Measurements from ENCODE around the gene FLOT1.

The FLOT1 gene, protein sequence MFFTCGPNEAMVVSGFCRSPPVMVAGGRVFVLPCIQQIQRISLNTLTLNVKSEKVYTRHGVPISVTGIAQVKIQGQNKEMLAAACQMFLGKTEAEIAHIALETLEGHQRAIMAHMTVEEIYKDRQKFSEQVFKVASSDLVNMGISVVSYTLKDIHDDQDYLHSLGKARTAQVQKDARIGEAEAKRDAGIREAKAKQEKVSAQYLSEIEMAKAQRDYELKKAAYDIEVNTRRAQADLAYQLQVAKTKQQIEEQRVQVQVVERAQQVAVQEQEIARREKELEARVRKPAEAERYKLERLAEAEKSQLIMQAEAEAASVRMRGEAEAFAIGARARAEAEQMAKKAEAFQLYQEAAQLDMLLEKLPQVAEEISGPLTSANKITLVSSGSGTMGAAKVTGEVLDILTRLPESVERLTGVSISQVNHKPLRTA

DNA sequence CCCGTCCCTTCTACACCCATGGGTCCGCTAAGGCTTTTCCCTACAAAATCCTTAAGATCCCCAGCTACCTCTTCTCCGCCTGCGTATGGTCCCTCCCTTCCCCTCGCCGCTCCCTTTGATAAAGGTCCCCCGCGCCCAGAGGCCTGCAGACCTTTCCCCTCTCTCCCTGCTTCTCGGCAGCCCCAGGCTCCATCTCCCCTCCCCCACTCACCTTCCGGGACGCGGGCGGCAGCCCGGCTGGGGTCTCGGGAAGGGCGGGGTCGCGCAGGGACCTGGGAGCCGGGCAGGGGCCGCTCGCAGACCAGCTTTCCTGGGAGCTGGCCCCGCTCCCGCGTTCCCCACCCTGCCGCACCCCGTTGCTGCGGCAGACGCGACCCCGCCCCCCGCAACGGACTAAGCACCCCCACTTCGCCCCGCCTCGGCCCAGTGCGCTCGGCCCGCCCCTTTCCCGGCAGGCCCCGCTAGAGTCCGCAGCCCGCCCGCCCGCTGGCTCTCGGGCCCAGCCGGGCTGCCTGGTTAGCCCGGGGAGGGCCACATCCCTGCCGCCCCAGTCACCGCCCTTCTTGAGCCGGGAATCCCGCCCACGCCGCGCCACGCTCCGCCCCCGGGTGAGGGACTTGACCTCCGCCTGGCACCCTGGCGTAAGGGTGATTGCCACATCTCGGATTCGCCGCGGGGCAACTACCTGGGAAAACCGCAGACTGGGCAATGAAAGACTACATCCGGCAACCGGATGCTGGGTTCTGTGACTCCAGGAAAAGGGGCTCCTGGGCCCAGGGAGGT is at the start of gene FLOT1:
Gene FLOT1, minus strand, starts transcription at position 372 of the 783 bp plus-strand sequence. CDS start 498 bp downstream, outside the sequence.
- Histone ChIP-seq H3K4me3 (ENCODE audit: low read depth, low read length) (peak within 1 kb of the TSS; percentile 94), H3K9me3 (ENCODE audit: control insufficient read depth, insufficient read depth, low read length) (no peaks in the 10 kb centered on the region), H3K36me3 (ENCODE audit: control insufficient read depth, insufficient read depth, low read length) (peaks cover 15% of the 10 kb centered on the region), H3K4me1 (ENCODE audit: control insufficient read depth, insufficient read depth, low read length) (no peaks in the 10 kb centered on the region), H3K27me3 (ENCODE audit: control insufficient read depth, insufficient read depth, low read length) (peaks cover 8% of the 10 kb centered on the region), H3K9ac (ENCODE audit: low read depth, low read length) (peak within 1 kb of the TSS; percentile 83)

DNA sequence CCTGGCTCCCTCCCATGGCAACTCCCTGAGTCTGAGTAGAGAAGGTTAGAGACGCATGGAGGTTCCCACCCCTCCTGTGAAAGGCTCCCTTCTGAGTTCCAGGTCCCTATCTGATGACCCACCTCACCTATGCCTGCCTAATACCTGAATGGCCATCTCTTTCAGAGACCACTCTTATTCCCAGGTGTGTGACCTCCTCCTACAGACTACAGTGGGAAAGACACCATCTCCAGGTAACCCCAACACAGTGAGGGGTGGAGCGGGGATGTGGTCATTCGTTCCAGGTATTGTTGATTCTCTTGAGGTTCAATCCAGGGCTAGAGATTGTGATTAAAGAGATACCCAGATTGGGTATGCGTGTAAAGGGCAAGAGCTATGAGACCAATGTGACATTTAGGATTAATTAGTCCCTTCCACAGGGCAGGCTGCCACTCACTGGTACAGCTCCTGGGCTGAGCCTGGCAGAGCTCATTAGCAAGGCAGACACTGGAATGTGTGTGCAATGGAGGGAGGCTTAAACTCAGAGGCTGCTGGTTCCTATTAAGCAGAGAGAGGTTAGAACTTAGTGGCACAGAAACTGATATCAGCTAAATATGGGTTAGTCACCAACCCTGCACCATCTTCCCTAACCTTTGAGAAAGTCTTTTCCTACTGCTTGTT is 48.4 kb upstream of the FLOT1 start:
- Histone ChIP-seq H3K27me3 (ENCODE audit: control insufficient read depth, insufficient read depth, low read length) (peaks cover 47% of the 10 kb centered on the region), H3K36me3 (ENCODE audit: control insufficient read depth, insufficient read depth, low read length) (no peaks in the 10 kb centered on the region), H3K9me3 (ENCODE audit: control insufficient read depth, insufficient read depth, low read length) (no peaks in the 10 kb centered on the region), H3K9ac (ENCODE audit: low read depth, low read length) (no peak overlapping the region), H3K4me3 (ENCODE audit: low read depth, low read length) (no peak overlapping the region), H3K4me1 (ENCODE audit: control insufficient read depth, insufficient read depth, low read length) (peaks cover 2% of the 10 kb centered on the region)

DNA sequence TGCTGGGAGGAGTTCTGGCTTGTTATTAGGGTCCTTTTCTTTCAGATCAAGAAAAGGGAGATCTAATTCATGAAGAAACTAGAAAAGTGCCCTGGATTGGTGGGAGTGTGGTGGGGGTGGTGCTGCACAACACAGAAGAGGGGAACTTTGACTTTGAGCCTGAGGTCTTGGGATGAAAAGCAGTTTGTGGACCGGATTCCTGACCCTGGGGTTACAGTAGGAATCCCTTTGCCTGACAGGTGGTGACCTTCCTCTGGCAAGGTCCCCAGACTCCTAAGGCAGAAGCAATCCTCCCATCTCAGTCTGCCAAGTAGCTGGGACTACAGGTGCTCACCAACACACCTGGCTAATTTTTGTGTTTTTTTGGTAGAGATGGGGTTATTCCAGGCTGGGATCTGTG is 47.1 kb upstream of the FLOT1 start:
- peaks cover 47% of the 10 kb centered on the region for H3K27me3 ChIP-seq (ENCODE audit: control insufficient read depth, insufficient read depth, low read length)
- no peaks in the 10 kb centered on the region for H3K9me3 ChIP-seq (ENCODE audit: control insufficient read depth, insufficient read depth, low read length)
- no peak overlapping the region for H3K9ac ChIP-seq (ENCODE audit: low read depth, low read length)
- H3K4me1 ChIP-seq (ENCODE audit: control insufficient read depth, insufficient read depth, low read length): peaks cover 2% of the 10 kb centered on the region
- H3K36me3 ChIP-seq (ENCODE audit: control insufficient read depth, insufficient read depth, low read length): no peaks in the 10 kb centered on the region
- no peak overlapping the region for H3K4me3 ChIP-seq (ENCODE audit: low read depth, low read length)

DNA sequence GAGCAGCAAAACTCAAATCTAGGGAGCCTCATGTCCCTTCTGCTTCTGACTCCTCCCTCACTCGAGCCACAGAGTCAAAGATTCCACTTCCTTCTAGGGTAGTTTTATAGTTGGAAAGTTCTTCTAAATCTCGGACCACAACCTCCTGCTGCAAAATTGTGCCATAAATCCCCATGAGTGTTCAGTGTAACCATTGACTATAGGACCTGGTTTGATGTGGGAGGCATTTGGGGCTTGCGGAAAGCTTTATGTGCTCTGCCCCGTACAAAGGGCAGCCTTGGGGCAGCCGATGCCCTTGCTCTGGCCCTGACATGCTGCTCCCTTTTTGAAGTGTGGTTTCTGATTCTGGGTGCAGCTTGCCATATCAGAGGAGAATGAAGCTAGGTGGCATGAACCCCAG is 45.5 kb upstream of the FLOT1 start:
- Histone ChIP-seq H3K27me3 (ENCODE audit: control insufficient read depth, insufficient read depth, low read length) (peaks cover 47% of the 10 kb centered on the region), H3K4me1 (ENCODE audit: control insufficient read depth, insufficient read depth, low read length) (peaks cover 2% of the 10 kb centered on the region), H3K9ac (ENCODE audit: low read depth, low read length) (no peak overlapping the region), H3K4me3 (ENCODE audit: low read depth, low read length) (no peak overlapping the region), H3K36me3 (ENCODE audit: control insufficient read depth, insufficient read depth, low read length) (no peaks in the 10 kb centered on the region), H3K9me3 (ENCODE audit: control insufficient read depth, insufficient read depth, low read length) (no peaks in the 10 kb centered on the region)

DNA sequence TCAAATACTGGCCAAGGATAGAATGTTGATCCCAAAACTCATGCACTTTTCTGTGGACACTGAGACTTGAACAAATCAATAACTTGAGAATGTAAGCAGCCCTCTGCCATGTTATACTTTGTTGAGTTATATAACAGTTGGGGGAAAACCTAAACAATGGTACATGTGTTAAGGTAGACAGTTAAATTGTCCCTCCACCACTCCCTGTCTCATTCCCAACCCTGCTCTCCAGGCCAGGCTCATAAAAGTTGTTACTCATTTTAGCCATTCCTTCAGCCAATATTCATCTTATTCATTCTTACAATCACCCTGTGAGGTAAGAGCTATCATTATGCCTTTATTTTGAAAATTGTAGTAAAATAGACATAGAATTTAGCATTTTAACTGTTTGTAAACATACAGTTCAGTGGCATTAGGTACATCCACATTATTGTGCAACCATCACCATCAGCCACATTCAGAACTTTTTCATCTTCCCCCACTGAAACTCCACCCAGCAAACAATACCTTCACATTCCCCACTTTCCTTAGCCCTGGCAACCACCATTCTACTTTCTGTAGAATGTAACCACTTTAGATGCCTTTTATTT is 40.0 kb upstream of the FLOT1 start:
- Histone ChIP-seq H3K9me3 (ENCODE audit: control insufficient read depth, insufficient read depth, low read length) (no peaks in the 10 kb centered on the region), H3K9ac (ENCODE audit: low read depth, low read length) (no peak overlapping the region), H3K36me3 (ENCODE audit: control insufficient read depth, insufficient read depth, low read length) (no peaks in the 10 kb centered on the region), H3K4me3 (ENCODE audit: low read depth, low read length) (no peak overlapping the region), H3K27me3 (ENCODE audit: control insufficient read depth, insufficient read depth, low read length) (no peaks in the 10 kb centered on the region), H3K4me1 (ENCODE audit: control insufficient read depth, insufficient read depth, low read length) (no peaks in the 10 kb centered on the region)

DNA sequence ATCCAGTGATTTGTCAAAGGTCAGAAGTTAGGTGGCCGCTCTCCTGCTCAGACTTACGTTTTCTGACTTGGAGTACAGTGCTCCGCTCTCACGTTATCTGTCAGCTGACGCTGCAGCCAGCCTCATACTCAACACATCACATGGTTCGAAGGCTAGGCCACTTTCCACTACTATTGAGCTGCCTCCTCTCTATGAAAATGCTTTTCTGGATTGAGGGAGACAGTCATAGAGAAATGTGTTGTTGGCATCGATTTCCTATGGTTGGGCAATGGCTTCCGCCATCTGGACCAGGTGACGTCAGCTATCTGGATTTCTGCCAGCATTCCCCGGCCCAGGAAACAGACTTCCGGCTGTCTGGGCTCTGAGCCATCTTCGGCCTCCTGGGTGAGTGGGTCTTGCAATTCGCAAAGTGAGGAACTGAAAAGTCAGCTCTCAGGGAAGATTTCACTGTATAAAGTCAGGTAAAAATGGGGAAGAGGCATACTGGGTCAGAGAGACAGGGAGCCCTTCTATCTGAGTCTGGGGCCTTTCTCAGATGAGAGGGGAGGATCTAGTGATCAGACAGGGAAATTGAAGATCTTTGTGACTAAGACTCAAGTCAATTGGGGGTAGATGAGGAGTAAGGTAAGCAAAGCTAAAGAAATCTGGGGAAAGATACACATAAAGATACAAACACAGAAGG is 39.4 kb upstream of the FLOT1 start:
- no peaks in the 10 kb centered on the region for H3K4me1 ChIP-seq (ENCODE audit: control insufficient read depth, insufficient read depth, low read length)
- H3K9ac ChIP-seq (ENCODE audit: low read depth, low read length): no peak overlapping the region
- no peaks in the 10 kb centered on the region for H3K27me3 ChIP-seq (ENCODE audit: control insufficient read depth, insufficient read depth, low read length)
- H3K9me3 ChIP-seq (ENCODE audit: control insufficient read depth, insufficient read depth, low read length): no peaks in the 10 kb centered on the region
- no peaks in the 10 kb centered on the region for H3K36me3 ChIP-seq (ENCODE audit: control insufficient read depth, insufficient read depth, low read length)
- no peak overlapping the region for H3K4me3 ChIP-seq (ENCODE audit: low read depth, low read length)

DNA sequence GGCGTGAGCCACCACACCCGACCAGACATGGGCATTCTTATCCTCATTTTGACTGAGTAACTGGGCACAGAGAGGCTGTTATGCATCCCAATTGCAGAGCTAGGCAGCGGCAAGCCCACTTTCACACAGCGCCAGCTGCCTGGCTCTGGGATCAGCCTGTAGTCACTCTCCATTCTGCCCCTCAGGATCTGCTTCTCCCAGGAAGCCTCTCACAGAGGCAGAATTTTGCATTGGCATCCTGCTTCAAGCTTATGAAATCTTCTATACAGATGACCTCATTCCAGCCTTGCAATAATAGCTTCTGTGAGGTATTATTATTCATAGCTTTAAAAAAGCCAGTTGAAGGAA is 38.9 kb upstream of the FLOT1 start:
- Histone ChIP-seq H3K9me3 (ENCODE audit: control insufficient read depth, insufficient read depth, low read length) (no peaks in the 10 kb centered on the region), H3K4me1 (ENCODE audit: control insufficient read depth, insufficient read depth, low read length) (no peaks in the 10 kb centered on the region), H3K4me3 (ENCODE audit: low read depth, low read length) (no peak overlapping the region), H3K9ac (ENCODE audit: low read depth, low read length) (no peak overlapping the region), H3K27me3 (ENCODE audit: control insufficient read depth, insufficient read depth, low read length) (no peaks in the 10 kb centered on the region), H3K36me3 (ENCODE audit: control insufficient read depth, insufficient read depth, low read length) (no peaks in the 10 kb centered on the region)

DNA sequence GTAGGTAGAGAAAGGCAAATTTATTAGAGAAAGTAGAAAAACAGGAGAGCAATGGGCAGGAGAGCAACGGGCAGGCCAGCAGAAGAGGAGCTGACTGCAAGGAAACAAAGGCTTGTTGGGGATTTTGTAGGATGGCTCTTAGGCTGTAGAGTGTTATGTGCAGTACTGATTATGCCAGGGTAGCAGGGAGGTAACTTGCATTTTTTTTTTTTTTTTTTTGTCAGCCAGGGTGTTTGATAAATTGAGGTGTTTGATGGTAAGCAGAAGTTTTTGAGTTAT is 38.1 kb upstream of the FLOT1 start:
- Histone ChIP-seq H3K4me3 (ENCODE audit: low read depth, low read length) (no peak overlapping the region), H3K9me3 (ENCODE audit: control insufficient read depth, insufficient read depth, low read length) (no peaks in the 10 kb centered on the region), H3K36me3 (ENCODE audit: control insufficient read depth, insufficient read depth, low read length) (no peaks in the 10 kb centered on the region), H3K27me3 (ENCODE audit: control insufficient read depth, insufficient read depth, low read length) (no peaks in the 10 kb centered on the region), H3K9ac (ENCODE audit: low read depth, low read length) (no peak overlapping the region), H3K4me1 (ENCODE audit: control insufficient read depth, insufficient read depth, low read length) (no peaks in the 10 kb centered on the region)

DNA sequence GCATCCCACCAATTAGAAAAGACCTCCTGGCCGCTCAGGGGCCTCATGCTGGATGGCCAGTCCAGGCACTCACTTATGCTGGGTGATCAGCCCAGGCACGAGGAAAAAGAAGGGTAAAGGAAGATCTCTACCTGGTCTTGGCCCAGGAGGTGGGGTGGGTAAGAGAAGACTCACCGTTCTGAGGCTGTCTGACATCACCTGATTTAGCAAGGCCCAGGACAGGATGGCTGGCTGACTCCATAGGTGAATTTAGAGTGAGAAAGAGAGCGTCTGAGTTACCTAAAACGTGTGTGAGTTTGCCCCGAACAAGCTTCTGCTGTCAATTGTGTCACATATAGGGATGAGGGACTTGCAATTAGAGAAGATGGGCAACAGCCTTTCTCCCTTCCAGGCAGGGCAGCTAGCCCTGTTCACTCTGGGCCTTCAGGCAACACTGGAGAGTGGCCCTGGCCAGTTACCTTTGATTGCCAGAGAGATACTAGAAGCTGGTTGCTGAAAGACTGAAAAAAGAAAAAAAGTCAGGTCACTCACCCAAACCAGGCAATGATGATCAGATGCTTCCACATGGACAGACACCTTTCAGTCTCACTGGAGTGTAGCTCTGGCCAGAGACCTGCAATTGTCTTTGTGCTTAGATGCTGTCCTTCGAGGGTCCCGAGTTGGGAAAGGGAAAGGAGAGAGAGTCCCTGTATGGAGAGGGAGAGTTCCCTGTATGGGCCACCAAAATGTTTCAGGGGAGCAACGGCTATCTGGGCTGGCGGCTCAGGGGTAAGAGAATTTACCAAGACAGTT is 37.6 kb upstream of the FLOT1 start:
- no peaks in the 10 kb centered on the region for H3K27me3 ChIP-seq (ENCODE audit: control insufficient read depth, insufficient read depth, low read length)
- no peaks in the 10 kb centered on the region for H3K9me3 ChIP-seq (ENCODE audit: control insufficient read depth, insufficient read depth, low read length)
- H3K4me3 ChIP-seq (ENCODE audit: low read depth, low read length): no peak overlapping the region
- no peaks in the 10 kb centered on the region for H3K36me3 ChIP-seq (ENCODE audit: control insufficient read depth, insufficient read depth, low read length)
- no peak overlapping the region for H3K9ac ChIP-seq (ENCODE audit: low read depth, low read length)
- no peaks in the 10 kb centered on the region for H3K4me1 ChIP-seq (ENCODE audit: control insufficient read depth, insufficient read depth, low read length)

DNA sequence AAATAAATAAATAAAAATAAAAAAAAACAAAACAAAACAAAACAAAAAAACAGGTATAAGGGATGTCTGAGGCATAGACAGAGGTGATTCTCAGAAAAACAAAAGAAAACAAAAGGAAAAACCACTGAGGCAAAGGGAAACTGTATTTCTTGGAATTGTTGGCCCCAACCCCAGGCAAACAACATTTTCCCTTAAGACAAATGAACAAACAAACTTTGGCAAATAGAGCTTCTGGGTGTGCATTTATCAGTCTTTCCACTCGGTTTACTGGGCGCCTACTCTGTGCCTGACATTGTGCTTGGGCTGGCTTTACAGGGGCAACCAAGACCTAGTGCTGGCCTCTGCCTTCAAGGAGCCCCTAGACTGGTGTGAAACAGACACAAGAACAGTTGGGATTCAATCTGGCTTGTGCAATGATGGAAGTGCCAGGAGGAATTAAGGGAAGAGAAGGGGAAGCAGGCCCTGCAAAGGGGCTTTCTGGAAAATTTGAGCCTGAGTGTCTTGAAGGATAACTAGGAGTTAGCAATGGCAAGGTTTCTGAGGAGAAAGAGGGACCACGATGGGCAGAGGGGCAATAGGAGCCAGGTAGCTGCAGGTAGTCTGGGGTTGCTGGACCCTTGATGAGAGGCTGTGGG is 35.6 kb upstream of the FLOT1 start:
- Histone ChIP-seq H3K9me3 (ENCODE audit: control insufficient read depth, insufficient read depth, low read length) (no peaks in the 10 kb centered on the region), H3K4me3 (ENCODE audit: low read depth, low read length) (no peak overlapping the region), H3K36me3 (ENCODE audit: control insufficient read depth, insufficient read depth, low read length) (no peaks in the 10 kb centered on the region), H3K4me1 (ENCODE audit: control insufficient read depth, insufficient read depth, low read length) (no peaks in the 10 kb centered on the region), H3K27me3 (ENCODE audit: control insufficient read depth, insufficient read depth, low read length) (no peaks in the 10 kb centered on the region), H3K9ac (ENCODE audit: low read depth, low read length) (no peak overlapping the region)

All from iPS-15b (cell line).